ENCODE measurements around the gene UNC13A.

The UNC13A gene

GRCh38 chr19:17687857-17688784 lies at the start of gene UNC13A:
Gene UNC13A, minus strand, starts transcription at chr19:17688354. Its CDS starts 155 bp downstream, at chr19:17688199.
- peak; percentile 11 for DNase-seq (ENCODE audit: low spot score)

- DNase-seq (ENCODE audit: low spot score) = no peak
Observed at GRCh38 chr19:17737690-17738153, 49.6 kb upstream of the UNC13A start.

GRCh38 chr19:17735410-17735809 lies 47.3 kb upstream of the UNC13A start:
- DNase-seq (ENCODE audit: low spot score) = no peak

- no peak for DNase-seq (ENCODE audit: low spot score)
Observed at GRCh38 chr19:17734146-17734545, 46.0 kb upstream of the UNC13A start.

GRCh38 chr19:17733127-17733526 lies 45.0 kb upstream of the UNC13A start:
- no peak for DNase-seq (ENCODE audit: low spot score)

GRCh38 chr19:17727843-17728242 lies 39.7 kb upstream of the UNC13A start:
- DNase-seq (ENCODE audit: low spot score) = no peak

GRCh38 chr19:17726964-17727773 lies 39.0 kb upstream of the UNC13A start:
- DNase-seq (ENCODE audit: low spot score) = no peak

GRCh38 chr19:17726136-17726741 lies 38.1 kb upstream of the UNC13A start:
- DNase-seq (ENCODE audit: low spot score) = no peak

GRCh38 chr19:17725422-17726078 lies 37.4 kb upstream of the UNC13A start:
- no peak for DNase-seq (ENCODE audit: low spot score)

GRCh38 chr19:17724655-17725054 lies 36.5 kb upstream of the UNC13A start:
- DNase-seq (ENCODE audit: low spot score) = no peak

- no peak for DNase-seq (ENCODE audit: low spot score)
Observed at GRCh38 chr19:17722655-17723240, 34.6 kb upstream of the UNC13A start.

- peak; percentile 17 for DNase-seq (ENCODE audit: low spot score)
Observed at GRCh38 chr19:17721821-17722220, 33.7 kb upstream of the UNC13A start.

GRCh38 chr19:17721111-17721628 lies 33.0 kb upstream of the UNC13A start:
- DNase-seq (ENCODE audit: low spot score) = no peak

GRCh38 chr19:17720440-17720839 lies 32.3 kb upstream of the UNC13A start:
- peak; percentile 2 for DNase-seq (ENCODE audit: low spot score)

- DNase-seq (ENCODE audit: low spot score) = peak; percentile 4
Observed at GRCh38 chr19:17719730-17720400, 31.7 kb upstream of the UNC13A start.

- DNase-seq (ENCODE audit: low spot score) = peak; percentile 74
Observed at GRCh38 chr19:17718947-17719711, 31.0 kb upstream of the UNC13A start, which contains the start of gene MAP1S. Gene MAP1S, plus strand, starts transcription at chr19:17719480. Its CDS starts 23 bp downstream, at chr19:17719503.

- peak; percentile 44 for DNase-seq (ENCODE audit: low spot score)
Observed at GRCh38 chr19:17718550-17718946, 30.4 kb upstream of the UNC13A start.

GRCh38 chr19:17716309-17716929 lies 28.3 kb upstream of the UNC13A start:
- DNase-seq (ENCODE audit: low spot score) = no peak

- DNase-seq (ENCODE audit: low spot score) = no peak
Observed at GRCh38 chr19:17711851-17712250, 23.7 kb upstream of the UNC13A start.

Data from activated CD4-positive, alpha-beta T cell treated with anti-CD3 and anti-CD28 coated beads, Interleukin-2, Interleukin-4, amounts not matched to agents 100 ng/mL and 50 ng/mL, durations not matched to agents 16 hours and 8 hours (primary cell).